Glomerular visceral epithelial cell (primary cell): ENCODE measurements around the gene DOCK1.

Experiments used
- DNase-seq: peaks from one replicate; pipeline ENCODE4 v3.0.0-alpha.2; 2016; ENCODE audit errors: extremely low spot score

Gene DOCK1

GRCh38 chr10:127392351-127393235 is 487.4 kb downstream of the DOCK1 start:
- no peak for DNase-seq

GRCh38 chr10:127398140-127398970 is 493.1 kb downstream of the DOCK1 start:
- DNase-seq, result peak; percentile 16

- no peak for DNase-seq
Observed at GRCh38 chr10:127398971-127399365, 493.7 kb downstream of the DOCK1 start.

GRCh38 chr10:127399668-127400067 is 494.4 kb downstream of the DOCK1 start:
- no peak for DNase-seq

GRCh38 chr10:127400216-127400615 is 495.0 kb downstream of the DOCK1 start:
- DNase-seq, result no peak

- no peak for DNase-seq
Observed at GRCh38 chr10:127402596-127403409, 497.6 kb downstream of the DOCK1 start.

- peak; percentile 23 for DNase-seq
Observed at GRCh38 chr10:127405221-127405620, 500.0 kb downstream of the DOCK1 start.

- DNase-seq, result no peak
Observed at GRCh38 chr10:127406018-127406550, 500.9 kb downstream of the DOCK1 start.

- no peak for DNase-seq
Observed at GRCh38 chr10:127407551-127407950, 502.3 kb downstream of the DOCK1 start.

GRCh38 chr10:127408112-127408710 is 503.0 kb downstream of the DOCK1 start:
- no peak for DNase-seq

GRCh38 chr10:127408733-127409132 is 503.5 kb downstream of the DOCK1 start:
- DNase-seq, result no peak

- DNase-seq, result no peak
Observed at GRCh38 chr10:127410030-127410429, 504.8 kb downstream of the DOCK1 start.

GRCh38 chr10:127411062-127411461 is 505.8 kb downstream of the DOCK1 start:
- no peak for DNase-seq

GRCh38 chr10:127413326-127413725 is 508.1 kb downstream of the DOCK1 start:
- no peak for DNase-seq

GRCh38 chr10:127414024-127414423 is 508.8 kb downstream of the DOCK1 start:
- DNase-seq, result no peak

GRCh38 chr10:127415116-127415515 is 509.9 kb downstream of the DOCK1 start:
- no peak for DNase-seq

GRCh38 chr10:127415901-127416581 is 510.8 kb downstream of the DOCK1 start:
- no peak for DNase-seq

GRCh38 chr10:127417031-127417430 is 511.8 kb downstream of the DOCK1 start:
- no peak for DNase-seq

- DNase-seq, result no peak
Observed at GRCh38 chr10:127417686-127418401, 512.6 kb downstream of the DOCK1 start.
